ENCODE results near the gene PPFIBP2.

DNA sequence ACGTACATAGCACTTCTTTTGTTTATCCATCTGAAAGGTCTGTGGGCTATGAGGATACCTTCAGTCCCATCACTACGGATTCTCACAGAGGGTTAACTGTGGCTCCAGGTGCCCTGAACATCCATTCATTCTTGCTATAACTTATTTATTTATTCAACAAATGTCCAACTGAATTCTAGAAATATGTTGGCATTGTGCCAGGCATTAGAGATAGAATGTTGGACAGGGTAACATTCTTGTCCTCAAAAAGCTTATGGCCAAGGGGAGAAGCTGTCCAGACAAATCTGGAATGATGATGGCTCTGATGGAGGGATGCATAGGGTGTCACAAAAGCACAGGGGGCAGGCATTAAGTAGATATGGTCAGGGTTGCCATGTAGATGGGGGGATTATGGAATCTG is 20.1 kb upstream of the PPFIBP2 start:
- TF ChIP-seq EZH2 (IDR thresholded peaks at IDR 0.05; ENCODE audit: insufficient read depth, low read length) = no peak
- TF ChIP-seq, protein P1, sequence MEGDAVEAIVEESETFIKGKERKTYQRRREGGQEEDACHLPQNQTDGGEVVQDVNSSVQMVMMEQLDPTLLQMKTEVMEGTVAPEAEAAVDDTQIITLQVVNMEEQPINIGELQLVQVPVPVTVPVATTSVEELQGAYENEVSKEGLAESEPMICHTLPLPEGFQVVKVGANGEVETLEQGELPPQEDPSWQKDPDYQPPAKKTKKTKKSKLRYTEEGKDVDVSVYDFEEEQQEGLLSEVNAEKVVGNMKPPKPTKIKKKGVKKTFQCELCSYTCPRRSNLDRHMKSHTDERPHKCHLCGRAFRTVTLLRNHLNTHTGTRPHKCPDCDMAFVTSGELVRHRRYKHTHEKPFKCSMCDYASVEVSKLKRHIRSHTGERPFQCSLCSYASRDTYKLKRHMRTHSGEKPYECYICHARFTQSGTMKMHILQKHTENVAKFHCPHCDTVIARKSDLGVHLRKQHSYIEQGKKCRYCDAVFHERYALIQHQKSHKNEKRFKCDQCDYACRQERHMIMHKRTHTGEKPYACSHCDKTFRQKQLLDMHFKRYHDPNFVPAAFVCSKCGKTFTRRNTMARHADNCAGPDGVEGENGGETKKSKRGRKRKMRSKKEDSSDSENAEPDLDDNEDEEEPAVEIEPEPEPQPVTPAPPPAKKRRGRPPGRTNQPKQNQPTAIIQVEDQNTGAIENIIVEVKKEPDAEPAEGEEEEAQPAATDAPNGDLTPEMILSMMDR (IDR thresholded peaks at IDR 0.05; ENCODE audit: insufficient read depth, low read depth, low read length) = no peak
